SK-N-SH (cell line): ENCODE data around the gene VAMP3. TPM values are rescaled to one million over a fixed set of nuclear protein-coding genes. Genes with fewer than 3 reads are reported as not detected.

ENCODE experiments used
- CTCF ChIA-PET: fragments of 300-600, 350-600 bp; formaldehyde crosslinking; extraction: SDS; loops from one replicate; lab custom pipeline; 2021; lab: Yijun Ruan, JAX
- POLR2A ChIA-PET: fragments of 350-600 bp; sonication (Branson Sonifier 250); formaldehyde crosslinking; extraction: SDS; loops from one replicate; lab custom pipeline; 2020; ENCODE audit warnings: antibody characterized with exemption, inconsistent platforms; lab: Yijun Ruan, JAX
- DNase-seq: peaks from one replicate; pipeline ENCODE4 v3.0.0; 2012
- H2AFZ ChIP-seq: fragments of 200-600 bp; sonication (generic); 2 replicates; pipeline ENCODE4 v1.8.1; 2016; ENCODE audit warnings: antibody characterized with exemption, mild to moderate bottlenecking, low read depth
- H3F3A ChIP-seq: fragments of 200-600 bp; sonication (generic); replicated peaks from 2 replicates; pipeline ENCODE3; 2016; ENCODE audit warnings: antibody characterized with exemption, mild to moderate bottlenecking; ENCODE audit not compliant: insufficient read depth
- H3K27ac ChIP-seq, 2 experiments: fragments of 200-500 bp in 1 of 2; fragments of 200-600 bp in 1 of 2; sonication (Bioruptor generic) in 1 of 2; sonication (generic), shearing (Covaris generic) in 1 of 2; 2 replicates each; pipeline versions ENCODE4 v1.5.1 to v1.6.1; 2014 to 2016; ENCODE audit warnings: low read depth in 2 of 2, inconsistent platforms in 1 of 2, low read length in 1 of 2, mild to moderate bottlenecking in 1 of 2, mixed read lengths in 1 of 2
- H3K27me3 ChIP-seq: fragments of 200-600 bp; sonication (generic), shearing (Covaris generic); 2 replicates; pipeline ENCODE4 v1.6.1; 2016; ENCODE audit warnings: mixed run types; ENCODE audit not compliant: insufficient read depth
- H3K36me3 ChIP-seq, 2 experiments: fragments of 200-500 bp in 1 of 2; fragments of 200-600 bp in 1 of 2; sonication (Bioruptor generic) in 1 of 2; sonication (generic) in 1 of 2; replicated peaks in 1 of 2; 2 replicates each; pipeline versions ENCODE3 to v1.5.1; 2014 to 2016; ENCODE audit warnings: low read length in 1 of 2, mild to moderate bottlenecking in 1 of 2; ENCODE audit not compliant: insufficient read depth in 2 of 2, control insufficient read depth in 1 of 2
- H3K4me1 ChIP-seq, 2 experiments: fragments of 200-500 bp in 1 of 2; fragments of 200-600 bp in 1 of 2; sonication (Bioruptor generic) in 1 of 2; sonication (generic), shearing (Covaris generic) in 1 of 2; 2 replicates each; pipeline versions ENCODE4 v1.5.1 to v1.6.1; 2014 to 2016; ENCODE audit warnings: low read depth in 1 of 2, low read length in 1 of 2, mixed run types in 1 of 2; ENCODE audit not compliant: insufficient read depth in 2 of 2, control insufficient read depth in 1 of 2
- H3K4me2 ChIP-seq: fragments of 200-600 bp; sonication (generic), shearing (Covaris generic); 2 replicates; pipeline ENCODE4 v1.6.1; 2017; ENCODE audit warnings: mixed run types
- H3K4me3 ChIP-seq, 2 experiments: fragments of 200-500 bp in 1 of 2; fragments of 200-600 bp in 1 of 2; sonication (Bioruptor generic) in 1 of 2; sonication (generic), shearing (Covaris generic) in 1 of 2; 2 replicates each; pipeline versions ENCODE4 v1.5.1 to v1.8.1; 2014 to 2016; ENCODE audit warnings: low read depth in 2 of 2, inconsistent platforms in 1 of 2, low read length in 1 of 2, mild to moderate bottlenecking in 1 of 2, mixed read lengths in 1 of 2, moderate library complexity in 1 of 2
- H3K79me2 ChIP-seq: fragments of 200-600 bp; sonication (generic); 2 replicates; pipeline ENCODE4 v1.8.1; 2017; ENCODE audit warnings: mild to moderate bottlenecking; ENCODE audit not compliant: insufficient read depth
- H3K9ac ChIP-seq: fragments of 200-600 bp; sonication (generic); 2 replicates; pipeline ENCODE4 v1.6.1; 2017; ENCODE audit warnings: mixed run types
- H3K9me2 ChIP-seq: fragments of 200-600 bp; sonication (generic); 2 replicates; pipeline ENCODE4 v1.6.1; 2017; ENCODE audit warnings: mixed run types
- H3K9me3 ChIP-seq: fragments of 200-600 bp; sonication (generic); 2 replicates; pipeline ENCODE4 v1.6.1; 2017; ENCODE audit warnings: mixed run types, mild to moderate bottlenecking, moderate library complexity
- H4K20me1 ChIP-seq: fragments of 200-600 bp; sonication (generic); 2 replicates; pipeline ENCODE4 v1.6.1; 2017; ENCODE audit warnings: mild to moderate bottlenecking, mixed run types; ENCODE audit not compliant: insufficient read depth
- CHD2 ChIP-seq: fragments of 150-350 bp; IDR thresholded peaks from 2 replicates; pipeline ENCODE4 v1.6.1; 2018; ENCODE audit warnings: low read length; ENCODE audit not compliant: partially characterized antibody
- CTCF ChIP-seq: fragments of 200-600 bp; sonication (generic); IDR thresholded peaks from 2 replicates; pipeline ENCODE4 v1.6.1; 2017; ENCODE audit warnings: antibody characterized with exemption, mild to moderate bottlenecking, moderate library complexity
- EP300 ChIP-seq, 2 experiments: IDR thresholded peaks; 2 replicates each; pipeline versions ENCODE4 v1.4.0 to v1.6.1; 2012; ENCODE audit warnings: borderline replicate concordance in 1 of 2, low read depth in 1 of 2, low read length in 1 of 2
- FOXJ3 ChIP-seq: sonication (generic); formaldehyde crosslinking; IDR thresholded peaks from 2 replicates; pipeline ENCODE4 v1.5.1; 2020; ENCODE audit warnings: mild to moderate bottlenecking, missing genetic modification reagents
- FOXM1 ChIP-seq: IDR thresholded peaks from 2 replicates; pipeline ENCODE4 v1.4.0; 2012; ENCODE audit warnings: low read depth, mild to moderate bottlenecking
- GABPA ChIP-seq: IDR thresholded peaks from 2 replicates; pipeline ENCODE4 v1.4.0; 2012; ENCODE audit warnings: low read depth, mild to moderate bottlenecking
- GATA2 ChIP-seq: sonication (generic); formaldehyde crosslinking; IDR thresholded peaks from 2 replicates; pipeline ENCODE4 v1.5.0; 2020; ENCODE audit warnings: mild to moderate bottlenecking, missing genetic modification reagents
- PBX3 ChIP-seq: IDR thresholded peaks from 2 replicates; pipeline ENCODE4; 2012
- RAD21 ChIP-seq: IDR thresholded peaks from 2 replicates; pipeline ENCODE4 v1.6.1; 2012; ENCODE audit warnings: mild to moderate bottlenecking, low read length
- RCOR1 ChIP-seq: fragments of 150-350 bp; IDR thresholded peaks from 2 replicates; pipeline ENCODE4 v1.6.1; 2017; ENCODE audit warnings: antibody characterized with exemption, low read length
- SIN3A ChIP-seq: IDR thresholded peaks from 2 replicates; pipeline ENCODE4 v1.6.1; 2012; ENCODE audit warnings: low read depth, mild to moderate bottlenecking, low read length, moderate library complexity, borderline replicate concordance
- SMC3 ChIP-seq: IDR thresholded peaks from 2 replicates; pipeline ENCODE4 v1.6.1; 2012; ENCODE audit warnings: low read depth, low read length, improper control_type of control experiment
- TAF1 ChIP-seq: IDR thresholded peaks from 2 replicates; pipeline ENCODE4 v1.6.1; 2012; ENCODE audit warnings: low read depth, mild to moderate bottlenecking, low read length, moderate library complexity, borderline replicate concordance
- TEAD4 ChIP-seq: IDR thresholded peaks from 2 replicates; pipeline ENCODE4 v1.4.0; 2012; ENCODE audit warnings: mild to moderate bottlenecking, borderline replicate concordance; ENCODE audit not compliant: insufficient read depth
- WGBS: methylation state at CpG from one replicate; pipeline ENCODE4 v1.1.6; 2017; ENCODE audit warnings: low lambda C conversion rate; 5-methylcytosine and 5-hydroxymethylcytosine counted together
- polyA plus RNA-seq, 3 experiments: library from polyadenylated mRNA; depleted of rRNA; stranded (reverse); fragments of >200 nt; gene quantifications; 2 replicates each; pipeline ENCODE4 v1.2.3, GENCODE V29; 2012
- TF ChIP-seq, protein P1 (sequence below): fragments of 150-350 bp; IDR thresholded peaks from 2 replicates; pipeline ENCODE4 v1.6.1; 2016; ENCODE audit warnings: mild to moderate bottlenecking, low read depth, low read length

VAMP3 gene
- polyA plus RNA-seq, 1 of the 3 experiments (the other 2 are of a cell fraction): 96.4 TPM

DNA sequence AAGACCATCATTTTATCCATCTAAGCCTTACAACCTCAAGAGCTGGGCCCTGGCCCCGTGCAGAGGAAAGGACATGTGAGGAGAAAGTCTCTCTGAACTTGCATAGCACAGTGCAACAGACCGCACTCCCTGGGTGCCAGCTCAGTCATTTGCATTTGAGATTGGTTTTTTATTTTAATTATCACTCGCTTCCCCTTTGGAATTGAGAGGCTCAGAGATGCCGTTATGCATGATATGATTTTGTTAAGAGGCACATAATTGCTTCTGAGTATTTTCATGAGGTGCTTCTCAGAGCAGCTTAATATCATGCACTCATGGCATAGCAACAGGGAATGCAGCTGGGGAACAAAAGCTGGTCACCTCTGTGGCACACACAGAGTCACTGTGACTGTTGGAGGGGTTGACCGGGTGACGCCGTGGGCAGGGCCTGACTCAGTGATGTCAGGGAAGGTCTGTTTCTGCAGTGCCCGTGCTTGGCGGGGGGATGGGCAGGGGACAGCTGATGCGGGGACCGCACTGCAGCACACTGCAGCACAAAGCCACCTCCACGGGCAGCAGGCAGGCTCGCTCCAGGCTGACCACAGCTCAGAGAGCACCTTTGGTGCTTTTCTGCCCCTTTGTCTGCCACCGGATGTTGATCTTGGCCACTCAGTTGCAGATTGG, 43.2 kb upstream of the VAMP3 start:
- Histone ChIP-seq H3K27me3 (no peaks in the 10 kb centered on the region), H3K4me3 (no peak overlapping the region), H3K9me3 (no peaks in the 10 kb centered on the region), H3F3A (no peaks in the 10 kb centered on the region), H2AFZ (no peak overlapping the region), H3K4me2 (no peak overlapping the region), H3K79me2 (no peaks in the 10 kb centered on the region), H4K20me1 (no peaks in the 10 kb centered on the region), H3K27ac (peak overlapping the region in 1 of 2 experiments; percentile 35; a peak in 1 of 4 replicates), H3K4me1 (peaks cover 0 to 18% of the 10 kb centered on the region in 2 experiments; a peak in 1 of 4 replicates), H3K36me3 (no peaks in the 10 kb centered on the region), H3K9me2 (no peaks in the 10 kb centered on the region), H3K9ac (no peak overlapping the region)
- WGBS: 77% methylated on average over 11 of the region's 14 CpGs
- POLR2A ChIA-PET: no interaction called here
- DNase-seq: peak; percentile 36
- CTCF ChIA-PET: interaction anchor here (1.2 to 2.6 kb wide), 4 partner anchors 25 to 280 kb away, joined by 3 to 11 read pairs (median 8); no protein-coding TSS in a partner anchor
- TF ChIP-seq GABPA (no peak), TAF1 (no peak), SIN3A (no peak), PBX3 (no peak), TEAD4 (no peak), CTCF (no peak), FOXJ3 (CRISPR knock-in tag) (no peak), CHD2 (no peak), RAD21 (no peak)
- TF ChIP-seq, protein P1, sequence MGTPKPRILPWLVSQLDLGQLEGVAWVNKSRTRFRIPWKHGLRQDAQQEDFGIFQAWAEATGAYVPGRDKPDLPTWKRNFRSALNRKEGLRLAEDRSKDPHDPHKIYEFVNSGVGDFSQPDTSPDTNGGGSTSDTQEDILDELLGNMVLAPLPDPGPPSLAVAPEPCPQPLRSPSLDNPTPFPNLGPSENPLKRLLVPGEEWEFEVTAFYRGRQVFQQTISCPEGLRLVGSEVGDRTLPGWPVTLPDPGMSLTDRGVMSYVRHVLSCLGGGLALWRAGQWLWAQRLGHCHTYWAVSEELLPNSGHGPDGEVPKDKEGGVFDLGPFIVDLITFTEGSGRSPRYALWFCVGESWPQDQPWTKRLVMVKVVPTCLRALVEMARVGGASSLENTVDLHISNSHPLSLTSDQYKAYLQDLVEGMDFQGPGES: no peak
- TF ChIP-seq, all 33 proteins: peak for 0

- TF ChIP-seq SMC3 (no peak), CTCF (no peak), EP300 (IDR thresholded peaks at IDR 0.05; ENCODE audit: borderline replicate concordance in 1 of 2, low read depth in 1 of 2, low read length in 1 of 2) (no peak), GATA2 (no peak), RAD21 (no peak), RCOR1 (no peak), FOXM1 (no peak), TAF1 (no peak)
- Histone ChIP-seq H3K27ac (no peak overlapping the region), H3F3A (no peaks in the 10 kb centered on the region)
These were observed 41.3 kb upstream of the VAMP3 start for GRCh38 chr1:7729761-7730160.

More at GRCh38 chr1:7729761-7730160, 41.3 kb upstream of the VAMP3 start:
- Histone ChIP-seq H2AFZ (no peak overlapping the region), H3K36me3 (no peaks in the 10 kb centered on the region), H3K4me1 (peaks cover 0 to 18% of the 10 kb centered on the region in 2 experiments; a peak in 1 of 4 replicates), H3K9ac (no peak overlapping the region), H3K9me3 (no peaks in the 10 kb centered on the region), H3K9me2 (no peaks in the 10 kb centered on the region), H3K79me2 (no peaks in the 10 kb centered on the region), H4K20me1 (no peaks in the 10 kb centered on the region), H3K4me3 (no peak overlapping the region), H3K4me2 (no peak overlapping the region), H3K27me3 (no peaks in the 10 kb centered on the region)
- POLR2A ChIA-PET: interaction anchor here (1.2 kb wide), 1 partner anchor 25 kb away, joined by 3 read pairs; no protein-coding TSS in a partner anchor
- CTCF ChIA-PET: interaction anchor here (1.8 to 4.3 kb wide), 2 partner anchors 23 to 25 kb away, joined by 3 to 17 read pairs; no protein-coding TSS in a partner anchor
- WGBS: 88% methylated on average over 5 of the region's 5 CpGs
- DNase-seq: no peak
